Superior temporal gyrus (tissue), 1 donor: ENCODE data around the gene COBL.

Experiments
- DNase-seq: peaks from one replicate; pipeline ENCODE4 v3.0.0-alpha.2; 2016; ENCODE audit errors: extremely low spot score

The COBL gene

GRCh38 chr7:51307651-51308210, 8.9 kb downstream of the COBL start:
- DNase-seq = peak; percentile 75

DNA sequence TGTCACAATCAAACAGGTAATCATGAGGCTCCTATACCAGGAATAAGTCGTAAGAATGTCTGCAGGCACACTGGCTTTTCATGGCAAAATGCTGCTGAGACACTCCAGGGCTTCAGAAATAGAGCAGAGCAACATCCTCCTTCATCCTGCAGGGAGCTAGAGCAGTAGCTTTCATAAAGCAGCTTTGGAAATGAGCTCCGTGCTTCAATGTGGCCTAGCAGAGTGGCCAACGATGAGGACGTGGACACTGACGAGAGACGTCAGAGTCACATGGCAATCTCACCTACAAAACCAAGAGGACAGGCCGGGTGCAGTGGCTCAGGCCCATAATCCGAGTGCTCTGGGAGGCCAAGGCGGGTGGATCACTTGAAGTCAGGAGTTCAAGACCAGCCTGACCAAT, 9.8 kb downstream of the COBL start:
- DNase-seq = no peak

DNA sequence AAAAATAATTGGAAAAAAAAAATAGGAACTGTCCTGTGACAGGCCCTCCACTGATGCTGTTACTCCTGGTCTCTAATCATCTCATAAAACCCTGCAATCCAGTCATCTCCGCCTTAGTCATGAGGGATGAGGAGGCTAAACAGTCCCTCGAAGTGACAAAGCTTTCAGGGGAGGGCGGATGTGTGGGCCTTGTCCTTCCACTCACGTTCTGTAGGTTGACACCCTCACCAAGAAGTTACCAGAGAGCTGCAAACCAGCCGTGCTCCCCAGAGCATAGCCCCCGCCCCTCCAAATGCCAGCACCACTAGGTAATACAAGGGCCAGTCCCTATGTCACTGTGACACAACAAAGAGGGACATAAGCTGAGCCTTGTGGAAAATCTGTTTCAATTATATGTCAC, 11.9 kb downstream of the COBL start:
- DNase-seq = peak; percentile 57

DNA sequence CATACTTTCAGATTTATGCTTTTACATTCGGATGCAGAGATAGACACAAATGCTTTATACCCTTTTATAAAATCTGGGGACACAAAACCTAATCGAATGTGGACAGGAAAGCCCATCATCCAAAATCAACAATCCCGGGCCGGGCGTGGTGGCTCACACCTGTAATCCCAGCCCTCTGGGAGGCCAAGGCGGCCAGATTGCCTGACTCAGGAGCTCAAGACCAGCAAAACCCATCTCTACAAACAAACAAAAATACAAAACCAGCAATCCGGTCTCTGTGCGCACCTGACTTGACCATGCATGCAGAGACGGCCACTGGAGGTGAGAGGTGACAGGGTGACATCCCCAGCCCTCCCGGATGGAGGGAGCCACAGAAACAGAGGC, 13.5 kb downstream of the COBL start:
- no peak for DNase-seq

DNA sequence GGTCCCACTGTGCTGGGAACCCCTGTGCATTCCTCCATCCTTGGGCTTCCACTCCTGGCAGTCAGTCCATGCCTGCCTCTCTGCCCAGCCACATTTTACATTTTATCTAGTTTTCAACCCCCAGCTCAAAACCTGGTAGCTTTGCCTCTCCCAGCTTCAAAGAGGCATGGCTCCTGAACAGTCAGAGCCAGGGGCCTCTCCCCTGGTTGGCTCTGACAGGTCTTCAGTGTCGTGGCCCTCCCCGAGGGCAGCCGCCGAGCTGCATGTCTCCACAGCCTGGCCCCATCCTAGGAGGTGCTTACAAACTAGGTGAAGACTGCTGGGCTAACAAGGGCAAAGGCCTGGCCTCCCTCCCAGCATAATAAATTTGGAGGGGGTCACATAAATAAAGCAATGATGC, 14.8 kb downstream of the COBL start:
- no peak for DNase-seq

DNA sequence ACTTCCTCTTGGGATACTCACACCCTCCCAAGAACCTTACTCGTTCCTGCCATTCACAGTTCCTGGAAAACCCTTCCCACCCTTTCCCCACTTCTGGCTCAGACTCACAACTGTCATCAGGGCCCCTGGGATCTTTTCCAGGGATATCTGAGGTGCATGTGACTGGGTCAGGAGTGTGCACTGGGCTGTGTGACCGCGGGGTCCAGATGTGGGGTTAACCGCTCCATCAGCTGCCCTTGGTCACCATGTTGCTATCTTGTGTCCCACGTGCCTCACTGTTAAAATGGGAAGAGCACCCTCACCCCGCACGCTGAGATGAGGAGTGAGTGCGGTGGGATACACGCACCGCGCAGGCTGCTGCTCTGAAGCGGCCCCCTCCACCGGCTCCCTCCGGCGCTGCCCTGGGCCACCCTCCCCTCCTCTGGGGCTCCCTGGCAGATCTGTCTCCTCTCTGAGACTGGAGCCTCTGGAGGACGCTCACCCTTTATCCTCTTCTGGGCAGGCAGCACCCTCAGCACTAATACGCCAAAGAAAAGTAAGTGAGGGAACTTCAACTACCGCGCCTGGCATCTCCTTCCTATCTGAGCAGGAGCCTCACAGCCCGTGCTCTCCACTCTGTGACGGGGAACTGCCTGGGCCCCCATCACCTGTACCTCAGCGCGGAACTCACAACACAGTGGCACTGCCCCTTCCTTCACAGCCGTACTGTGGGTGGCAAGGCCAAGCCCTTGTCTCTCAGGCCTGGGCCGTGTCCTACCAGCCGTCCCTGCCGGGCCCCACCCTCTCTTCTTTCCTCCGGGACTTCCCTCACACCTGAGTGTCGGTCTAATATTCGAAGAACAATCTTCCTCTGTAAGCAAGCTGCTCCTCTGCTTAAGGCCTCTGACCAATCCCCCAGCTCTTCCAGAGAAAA, 15.6 kb downstream of the COBL start:
- no peak for DNase-seq

DNA sequence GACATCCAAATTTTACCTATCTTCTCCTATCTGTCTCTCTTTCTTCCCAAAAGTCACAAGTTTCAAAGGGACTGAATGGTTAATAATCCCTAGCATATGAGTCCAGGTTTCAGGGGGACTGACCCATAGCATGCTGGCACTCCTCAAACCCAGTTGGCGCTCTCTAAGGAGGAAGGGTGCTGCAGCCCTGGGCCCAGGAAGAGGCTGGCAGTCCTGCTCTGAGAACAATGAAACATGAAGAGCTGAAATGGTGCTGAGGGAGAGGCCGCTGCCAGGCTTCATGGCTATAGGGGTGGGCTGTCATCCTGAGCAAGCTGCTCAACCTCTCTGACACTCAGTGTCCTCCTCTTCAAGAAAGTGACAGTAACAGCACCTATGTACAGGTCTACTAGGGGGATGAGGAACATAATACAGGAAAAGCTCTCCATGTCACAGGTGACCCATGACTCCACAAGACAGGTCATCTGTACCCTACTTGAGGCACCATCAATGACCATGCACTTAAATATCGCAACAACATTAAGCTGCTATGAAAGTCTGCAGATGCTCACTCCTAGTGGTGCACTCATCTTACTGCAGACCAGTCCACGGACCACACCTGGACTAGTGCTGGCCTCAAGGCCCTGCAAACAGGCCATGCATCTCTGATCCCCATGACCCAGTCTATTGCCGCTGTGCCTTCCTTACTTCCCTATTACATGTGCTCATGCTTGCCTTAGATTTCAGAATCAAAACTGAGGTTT, 17.0 kb downstream of the COBL start:
- DNase-seq = no peak

GRCh38 chr7:51298912-51299311, 17.7 kb downstream of the COBL start:
- no peak for DNase-seq

DNA sequence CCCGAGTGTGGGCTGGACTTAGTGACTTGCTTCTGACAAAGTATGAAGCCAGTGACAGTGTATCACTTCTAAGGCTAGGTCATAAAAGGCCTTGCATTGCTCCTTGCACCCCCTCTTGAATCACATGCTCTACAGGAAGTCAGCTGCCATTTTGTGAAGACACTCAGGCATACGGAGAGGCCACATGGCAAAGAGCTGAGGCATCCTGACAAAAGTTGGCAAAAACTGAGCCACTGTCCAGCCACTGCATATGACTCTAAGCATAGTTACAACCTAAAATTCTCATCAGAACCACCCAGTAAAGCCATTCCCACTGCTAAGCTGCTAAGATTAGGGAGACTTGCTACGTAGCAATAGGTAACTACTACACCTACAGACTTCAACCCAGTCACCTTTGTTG, 18.6 kb downstream of the COBL start:
- no peak for DNase-seq

DNA sequence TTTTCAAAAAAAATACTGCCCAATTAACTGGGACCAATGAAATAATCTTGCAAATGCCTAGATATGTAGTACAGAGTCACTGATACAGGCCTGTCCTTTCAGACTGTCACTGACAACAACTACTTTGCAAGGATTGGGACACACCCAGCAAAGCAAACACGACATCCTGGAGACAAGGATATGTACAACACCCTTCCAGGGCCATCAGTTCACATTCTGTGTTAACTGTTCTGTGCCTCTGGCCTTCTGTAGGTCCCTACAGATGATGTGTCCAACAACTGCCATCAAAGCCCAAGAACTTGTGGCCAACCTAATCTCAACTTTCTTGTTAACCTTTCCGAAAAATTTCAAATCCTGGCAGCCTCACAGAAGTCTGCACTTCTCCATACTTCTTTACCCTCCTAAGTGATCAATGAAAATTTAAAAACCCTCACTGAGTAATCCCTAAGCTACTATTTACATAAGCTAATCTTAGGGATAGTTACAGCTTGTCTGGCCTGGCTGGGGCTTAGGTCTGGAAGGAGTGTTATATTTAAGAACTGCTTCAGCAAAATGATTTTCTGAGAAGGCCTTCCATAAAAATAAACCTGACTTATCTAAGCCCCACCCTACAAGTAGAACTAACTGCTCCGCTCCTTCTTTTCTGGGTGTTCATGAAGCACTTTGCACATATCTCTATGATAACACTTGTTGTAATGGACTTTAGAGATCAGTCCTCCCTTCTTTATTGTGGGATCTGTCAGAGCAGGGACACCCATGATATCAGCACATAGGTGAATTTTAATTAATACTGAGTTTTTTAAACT, 21.0 kb downstream of the COBL start:
- DNase-seq = no peak

DNA sequence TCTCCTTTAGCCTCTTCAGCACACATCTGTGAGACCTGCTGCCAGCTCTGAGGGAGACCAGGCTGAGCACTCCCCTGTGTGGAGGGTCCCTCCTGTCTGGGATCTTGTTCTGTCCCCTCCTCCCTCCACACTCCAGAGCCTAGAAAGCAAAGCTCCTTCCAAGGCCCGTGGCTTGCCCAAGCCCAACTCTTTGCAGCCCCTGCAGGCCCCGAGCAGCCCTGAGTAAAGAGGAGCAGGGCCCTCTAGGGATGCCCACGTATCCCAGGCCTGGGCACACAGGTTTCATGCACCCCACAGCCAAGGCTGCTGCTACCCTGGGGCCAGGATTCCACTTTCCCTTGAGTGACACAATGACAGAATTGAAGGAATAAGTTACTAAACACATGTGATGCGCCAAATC, 24.0 kb downstream of the COBL start:
- no peak for DNase-seq

DNA sequence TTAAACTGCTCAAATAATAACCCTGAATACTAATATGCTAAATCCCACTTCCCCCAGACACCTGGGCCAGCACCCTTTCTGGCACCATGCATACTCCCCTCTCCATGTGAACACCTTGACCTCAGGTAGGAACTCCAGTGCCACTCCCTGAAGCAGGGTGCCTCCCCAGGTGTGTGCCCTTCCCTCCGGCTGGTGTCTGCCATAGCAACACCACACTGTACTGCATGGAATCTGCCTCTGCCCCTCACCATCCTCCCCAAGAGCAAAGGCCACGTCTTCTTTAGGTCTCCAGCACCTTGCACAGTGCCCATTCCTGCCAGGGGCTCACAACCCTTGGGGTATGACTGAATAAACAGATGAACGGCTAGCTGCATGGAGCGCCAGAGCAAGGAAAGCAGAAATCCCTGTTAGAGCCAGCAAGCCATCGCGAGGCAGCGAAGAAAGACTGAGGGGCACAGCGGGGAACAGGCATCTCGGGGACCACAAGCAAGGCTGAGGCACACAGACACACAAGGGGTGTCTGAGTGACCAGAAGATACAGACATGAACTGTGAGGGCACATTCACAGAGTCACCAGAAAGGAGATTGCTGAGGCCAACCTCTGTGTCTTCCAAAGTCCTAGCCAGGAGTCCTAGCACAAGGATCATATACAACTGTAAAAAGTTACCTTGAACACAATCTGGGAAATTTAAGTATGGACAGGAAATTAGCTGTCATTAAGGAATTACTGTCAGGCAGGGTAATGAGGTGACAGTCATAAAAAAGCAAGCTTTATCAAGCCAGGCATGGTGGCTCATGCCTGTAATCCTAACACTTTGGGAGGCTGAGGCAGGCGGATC, 25.7 kb downstream of the COBL start:
- no peak for DNase-seq

DNA sequence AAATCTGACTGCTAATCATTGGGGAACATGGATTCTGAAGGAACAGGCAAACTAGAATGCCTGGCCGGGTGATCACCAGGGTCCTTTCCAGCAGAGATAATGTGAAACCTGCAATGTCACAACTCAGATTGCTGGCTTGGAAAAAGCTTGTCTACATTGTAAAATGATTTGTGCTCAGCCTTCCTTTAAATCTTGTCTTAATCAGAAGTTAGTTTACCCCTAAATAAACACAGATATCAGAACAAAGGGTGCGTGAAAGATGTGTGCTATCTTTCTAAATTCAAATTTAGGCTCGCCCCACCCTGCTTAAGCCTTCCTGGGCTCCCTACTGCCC, 26.3 kb downstream of the COBL start:
- DNase-seq = no peak

DNA sequence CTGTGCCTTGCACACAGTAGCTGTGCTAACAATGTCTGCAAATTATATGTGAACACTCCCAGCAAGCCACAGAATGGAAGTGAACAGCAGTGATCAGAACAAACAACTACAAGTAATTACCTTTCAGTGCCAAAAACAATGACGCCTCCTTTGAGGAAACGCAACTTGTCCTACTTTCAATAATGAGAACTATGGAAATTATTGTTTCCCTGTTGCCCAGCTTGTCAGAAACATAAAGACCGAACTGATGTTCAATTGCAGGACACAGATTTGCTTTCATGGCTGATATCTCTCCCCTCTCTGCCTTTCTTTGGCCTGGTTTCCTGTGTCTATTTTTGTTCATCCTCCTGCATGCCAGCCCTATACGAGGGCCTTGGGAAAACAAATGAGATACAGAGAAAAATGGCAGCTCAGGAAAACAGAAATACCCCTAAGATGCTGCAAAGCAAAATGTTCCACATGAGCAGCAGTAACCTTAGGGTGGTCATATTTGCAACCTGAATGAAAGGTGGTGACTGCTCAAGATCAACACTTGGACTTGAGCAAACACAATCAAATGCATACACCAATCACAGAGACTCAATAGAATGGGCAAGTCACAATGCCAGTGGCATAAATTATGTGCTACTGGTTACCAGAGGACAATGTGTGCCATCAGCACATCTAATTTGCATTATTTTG, 26.8 kb downstream of the COBL start:
- DNase-seq = peak; percentile 86

DNA sequence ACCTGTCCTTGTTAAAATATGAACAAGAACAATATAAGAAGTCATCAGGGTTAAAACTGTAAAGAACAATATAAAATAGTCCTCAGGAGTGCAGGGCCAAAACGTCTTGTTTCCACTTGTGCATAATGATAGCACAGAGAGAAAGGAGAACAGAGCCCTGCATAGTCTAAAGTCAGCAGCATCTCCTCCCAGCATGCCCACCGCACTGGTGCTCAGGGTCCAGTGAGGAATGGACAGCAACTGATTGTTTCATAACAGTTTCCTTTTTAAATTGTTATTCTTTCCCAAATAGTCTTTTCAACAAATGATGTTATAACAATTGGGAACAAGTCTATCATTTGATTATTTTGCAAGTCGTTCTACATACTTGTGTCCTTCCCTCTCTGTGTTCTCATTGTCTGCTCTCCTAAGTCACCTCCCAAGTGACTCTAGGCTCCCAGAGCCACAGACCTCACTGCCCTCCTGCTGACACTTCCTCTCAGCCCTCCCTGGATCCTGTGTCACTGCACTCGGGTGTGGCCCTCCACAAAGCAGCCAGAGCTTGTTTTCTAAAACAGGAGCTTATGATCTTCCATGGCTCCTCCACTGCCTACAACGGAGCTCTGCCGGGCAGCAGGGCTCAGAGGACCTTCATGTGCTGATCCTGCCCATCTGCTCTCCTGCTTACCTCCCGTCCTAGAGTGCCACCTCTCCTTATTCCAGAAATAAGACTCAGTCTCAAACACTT, 27.6 kb downstream of the COBL start:
- peak; percentile 81 for DNase-seq

DNA sequence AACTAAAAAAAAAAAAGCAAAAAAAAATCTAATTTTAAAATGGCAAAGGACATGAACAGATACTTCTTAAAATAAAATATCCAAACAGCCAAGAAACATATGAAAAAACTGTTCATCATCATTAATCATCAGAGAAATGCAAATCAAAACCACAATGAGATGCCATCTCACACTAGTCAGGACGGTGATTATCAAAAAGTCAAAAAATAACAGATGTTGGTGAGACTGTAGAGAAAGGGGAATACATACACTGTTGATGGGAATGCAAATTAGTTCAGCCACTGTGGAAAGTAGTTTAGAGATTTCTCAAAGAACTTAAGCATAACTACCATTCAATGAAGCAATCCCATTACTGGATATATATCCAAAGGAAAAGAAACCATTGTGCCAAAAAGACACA, 30.2 kb downstream of the COBL start:
- no peak for DNase-seq

- DNase-seq = no peak
Observed at GRCh38 chr7:51280156-51280555, 36.5 kb downstream of the COBL start.

DNA sequence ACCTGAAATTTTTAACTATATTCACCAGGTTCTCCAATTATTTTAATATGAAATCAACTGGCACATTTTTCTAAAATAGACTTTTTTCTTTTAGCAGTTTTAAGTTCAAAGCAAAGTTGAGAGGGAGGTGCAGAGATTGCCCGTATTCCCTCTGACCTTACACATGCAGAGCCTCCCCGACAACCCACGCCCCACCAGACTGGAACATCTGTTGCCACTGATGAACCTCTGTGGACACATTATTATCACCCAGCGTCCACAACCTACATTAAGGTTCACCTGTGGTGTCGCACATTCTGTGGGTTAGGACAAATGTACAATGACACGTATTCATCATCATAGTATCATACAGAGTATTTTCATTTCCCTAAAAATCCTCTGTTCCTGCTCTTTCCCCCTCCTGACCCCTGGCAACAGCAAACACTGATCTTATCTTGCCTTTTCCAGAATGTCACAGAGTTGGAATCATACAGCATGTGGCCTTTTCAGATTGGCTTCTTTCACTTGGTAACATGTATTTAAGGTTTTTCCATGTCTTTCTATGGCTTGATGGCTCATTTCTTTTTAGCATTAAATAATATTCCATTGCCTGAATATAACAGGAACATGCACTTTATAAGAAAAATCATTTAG, 37.1 kb downstream of the COBL start:
- no peak for DNase-seq

DNA sequence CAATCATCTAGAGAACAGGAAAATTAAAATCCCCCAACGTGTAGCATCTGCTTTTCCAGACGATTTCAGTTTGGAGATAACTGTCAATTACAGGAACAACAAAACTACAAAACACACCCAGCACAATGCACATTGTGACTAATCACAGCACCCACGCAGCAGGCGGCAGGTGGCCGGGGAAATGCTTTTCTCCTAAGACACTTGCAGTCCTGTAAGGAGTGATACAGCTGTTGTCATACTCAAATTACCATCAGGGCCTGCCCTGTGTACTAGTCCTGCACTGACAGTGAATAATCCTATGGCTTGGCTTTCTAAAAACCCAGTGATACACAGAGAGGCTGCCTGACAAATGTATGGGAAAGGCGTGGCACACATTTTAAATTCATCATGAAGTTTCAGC, 37.8 kb downstream of the COBL start:
- no peak for DNase-seq
